Panc1 (cell line): ENCODE results near the gene FHIT. TPM values are rescaled to one million over a fixed set of nuclear protein-coding genes. Genes with fewer than 3 reads are reported as not detected.

Source experiments
- ATAC-seq: fragments of 200-7000 bp; cut with Tn5 transposase; 2 replicates; pipeline ENCODE4 v1.9.1; 2020; ENCODE audit warnings: mild to moderate bottlenecking, moderate library complexity
- BruUV-seq: library from RNA; stranded (reverse); fragments of 400-500 nt; replicated peaks from 2 replicates; lab custom pipeline; 2021; lab: Mats Ljungman, UMichigan
- CTCF ChIA-PET: fragments of 300-600 bp; sonication (Branson Sonifier 250); formaldehyde crosslinking; loops from one replicate; lab custom pipeline; 2022; ENCODE audit warnings: antibody characterized with exemption; lab: Charles Lee
- POLR2A ChIA-PET: fragments of 300-600 bp; sonication (Branson Sonifier 250); formaldehyde crosslinking; loops from one replicate; lab custom pipeline; 2022; ENCODE audit warnings: antibody characterized with exemption; lab: Charles Lee
- DNase-seq: peaks from one replicate; pipeline ENCODE4 v3.0.0-alpha.2; 2010; ENCODE audit warnings: low read depth, low spot score
- H3K27ac ChIP-seq: 2 replicates; pipeline ENCODE4 v1.5.1; 2011; ENCODE audit warnings: mild to moderate bottlenecking, low read length, inconsistent platforms
- H3K27me3 ChIP-seq: fragments of 200-500 bp; sonication (Bioruptor generic); 2 replicates; pipeline ENCODE4 v1.6.0; 2014; ENCODE audit warnings: low read length, inconsistent platforms; ENCODE audit not compliant: control insufficient read depth, insufficient read depth
- H3K36me3 ChIP-seq: fragments of 200-500 bp; sonication (Bioruptor generic); 2 replicates; pipeline ENCODE4 v1.5.1; 2014; ENCODE audit warnings: inconsistent platforms, mild to moderate bottlenecking, low read length, moderate library complexity; ENCODE audit not compliant: control insufficient read depth, insufficient read depth
- H3K4me1 ChIP-seq: 2 replicates; pipeline ENCODE4 v1.5.1; 2011; ENCODE audit warnings: inconsistent platforms, mild to moderate bottlenecking, low read length, moderate library complexity; ENCODE audit not compliant: control insufficient read depth, insufficient read depth
- H3K4me3 ChIP-seq, 2 experiments: 2 replicates each; pipeline ENCODE4 v1.5.1; 2011 to 2012; ENCODE audit warnings: low read depth in 2 of 2, low read length in 2 of 2, mild to moderate bottlenecking in 2 of 2, inconsistent platforms in 1 of 2, moderate library complexity in 1 of 2
- H3K9me3 ChIP-seq: fragments of 200-500 bp; sonication (Bioruptor generic); 2 replicates; pipeline ENCODE4 v1.5.1; 2014; ENCODE audit warnings: low read depth, mild to moderate bottlenecking, inconsistent platforms, low read length, moderate library complexity; ENCODE audit not compliant: control insufficient read depth, insufficient read depth
- CTCF ChIP-seq: fragments of 450-650 bp; IDR thresholded peaks from 2 replicates; pipeline ENCODE4 v1.5.1; 2017; ENCODE audit warnings: mild to moderate bottlenecking
- POLR2AphosphoS5 ChIP-seq: IDR thresholded peaks from 2 replicates; pipeline ENCODE4 v1.6.1; 2012; ENCODE audit warnings: mild to moderate bottlenecking, low read depth, low read length, moderate library complexity
- REST ChIP-seq, 2 experiments: IDR thresholded peaks; 2 replicates each; pipeline ENCODE4 v1.6.1; 2011 to 2012; ENCODE audit warnings: low read depth in 2 of 2, control low read depth in 1 of 2, low read length in 1 of 2, mild to moderate bottlenecking in 1 of 2, moderate library complexity in 1 of 2; ENCODE audit not compliant: insufficient read depth in 1 of 2
- SIN3A ChIP-seq: IDR thresholded peaks from 2 replicates; pipeline ENCODE4 v1.6.1; 2012; ENCODE audit warnings: low read depth, mild to moderate bottlenecking, low read length, moderate library complexity, borderline replicate concordance; ENCODE audit not compliant: insufficient read depth
- TCF7L2 ChIP-seq: IDR thresholded peaks from 2 replicates; pipeline ENCODE4 v1.6.1; 2011; ENCODE audit warnings: mild to moderate bottlenecking, low read depth, low read length, inconsistent platforms
- in situ Hi-C: cut with HindIII; loops from 2 replicates; pipeline ENCODE4 v1.10.0; 2016; ENCODE audit warnings: low sequenced_read_pairs, low pct_unique_long_range_greater_than_20kb
- intact Hi-C: fragments of 100-400 bp; cut with micrococcal nuclease; formaldehyde crosslinking; loops from one replicate; pipeline ENCODE4 v1.10.0; 2022; ENCODE audit not compliant: unreplicated experiment
- total RNA-seq: library from RNA; stranded (reverse); gene quantifications from one replicate; pipeline ENCODE4 v1.2.1, GENCODE V29; 2021; ENCODE audit not compliant: unreplicated experiment

The FHIT gene
- total RNA-seq, 1 experiment from 2014 or later = 2.2 TPM

GRCh38 chr3:60759439-60759838 lies 491.8 kb downstream of the FHIT start:
- intact Hi-C loops = no loop called here
- POLR2A ChIA-PET = no interaction called here
- TF ChIP-seq CTCF (no peak), SIN3A (no peak), TCF7L2 (no peak), REST (IDR thresholded peaks at IDR 0.05; ENCODE audit: insufficient read depth in 1 of 2, low read depth in 2 of 2, low read length in 1 of 2) (no peak), POLR2AphosphoS5 (no peak)
- Histone ChIP-seq H3K27me3 (no peaks in the 10 kb centered on the region), H3K27ac (no peak overlapping the region), H3K4me1 (no peaks in the 10 kb centered on the region), H3K9me3 (no peaks in the 10 kb centered on the region), H3K4me3 (no peak overlapping the region), H3K36me3 (no peaks in the 10 kb centered on the region)
- CTCF ChIA-PET = no interaction called here
- no peak for ATAC-seq
- no peak for DNase-seq
- in situ Hi-C loops = no loop called here
- no TSS peak for BruUV-seq

- no peak for ATAC-seq
- no peaks in the 10 kb centered on the region for H3K27me3 ChIP-seq
- H3K9me3 ChIP-seq = no peaks in the 10 kb centered on the region
- intact Hi-C loops = no loop called here
- POLR2A ChIA-PET = no interaction called here
- DNase-seq = no peak
- no peaks in the 10 kb centered on the region for H3K4me1 ChIP-seq
- BruUV-seq = no TSS peak
- no peak for TF ChIP-seq SIN3A
- no peak for TF ChIP-seq CTCF
- TF ChIP-seq TCF7L2 = no peak
- H3K27ac ChIP-seq = no peak overlapping the region
- H3K4me3 ChIP-seq = no peak overlapping the region
- in situ Hi-C loops = no loop called here
- H3K36me3 ChIP-seq = no peaks in the 10 kb centered on the region
- CTCF ChIA-PET = no interaction called here
Measured at GRCh38 chr3:60758831-60759230, 492.4 kb downstream of the FHIT start.
